Skin epidermis (tissue), 12 donors: Measurements from ENCODE around the gene DNAJC21.
A peak's percentile ranks its signal among the peaks of the same experiment; 100 is the strongest.

Experiments
- H3K27ac ChIP-seq, 21 experiments: fragments of 200-600 bp; sonication (generic) in 11 of 21; one replicate each; pipeline ENCODE4 v1.5.0; 2020; ENCODE audit warnings: mild to moderate bottlenecking in 3 of 21, inconsistent platforms in 2 of 21, moderate library complexity in 2 of 21
- H3K4me3 ChIP-seq, 7 experiments: fragments of 200-600 bp; sonication (generic) in 2 of 7; one replicate each; pipeline ENCODE4 v1.5.0; 2020; ENCODE audit warnings: inconsistent platforms in 2 of 7, mild to moderate bottlenecking in 2 of 7, moderate library complexity in 1 of 7

Gene DNAJC21

DNA sequence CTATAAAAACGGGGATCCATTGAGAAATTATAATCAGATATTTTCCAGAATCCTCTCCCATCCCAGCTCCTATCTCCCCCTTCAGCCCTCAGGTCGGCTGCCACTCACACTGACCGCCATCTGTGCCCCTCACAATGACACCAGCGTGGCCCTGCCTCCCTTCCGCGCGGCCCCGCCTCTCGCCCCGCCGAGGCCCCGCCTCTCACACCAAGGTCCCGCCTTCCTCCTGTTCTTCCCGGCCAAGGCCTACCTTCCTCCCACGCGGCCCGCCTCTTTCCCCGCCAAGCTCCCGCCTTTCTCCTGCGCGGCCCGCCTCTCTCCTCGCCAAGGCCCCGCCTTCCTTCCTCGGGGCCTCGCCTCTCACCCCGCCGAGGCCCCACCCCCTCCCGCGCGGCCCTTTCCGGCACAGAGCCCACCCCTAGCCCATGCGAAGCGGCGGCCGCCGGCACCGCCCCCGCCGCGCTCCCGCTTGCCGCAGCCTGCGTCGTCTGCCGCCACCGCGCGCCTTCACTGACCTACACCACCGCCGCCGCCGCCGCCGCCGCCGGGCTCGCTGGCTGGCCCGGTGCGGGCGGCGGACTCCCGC, at the start of gene DNAJC21:
Gene DNAJC21 (plus strand): TSS at position 426 of the 586 bp plus-strand sequence. CDS start 261 bp downstream, outside the sequence.
- Histone ChIP-seq H3K27ac (peak within 1 kb of the TSS; percentile 27 to 96 (median 90)), H3K4me3 (peak within 1 kb of the TSS; percentile 62 to 96 (median 82))

DNA sequence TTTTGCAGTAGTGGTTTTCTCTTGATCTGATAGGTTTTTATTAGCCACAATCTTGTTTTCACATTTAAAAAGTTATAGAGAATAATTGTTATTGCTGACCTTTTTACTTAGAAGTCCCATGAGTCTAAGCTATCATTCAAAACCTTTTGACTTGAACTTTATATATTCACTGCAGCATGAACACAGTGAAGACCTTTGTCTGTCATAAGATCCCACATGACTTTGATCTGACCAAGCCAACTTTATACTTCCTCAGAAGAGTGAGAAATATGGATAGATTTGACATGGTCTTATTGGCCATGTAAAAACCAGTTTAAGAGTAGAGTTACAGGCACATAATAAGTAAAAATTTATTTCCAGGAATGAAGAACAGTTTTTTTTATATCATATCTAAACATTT, 48.1 kb upstream of the DNAJC21 start:
- H3K4me3 ChIP-seq, result no peak overlapping the region

DNA sequence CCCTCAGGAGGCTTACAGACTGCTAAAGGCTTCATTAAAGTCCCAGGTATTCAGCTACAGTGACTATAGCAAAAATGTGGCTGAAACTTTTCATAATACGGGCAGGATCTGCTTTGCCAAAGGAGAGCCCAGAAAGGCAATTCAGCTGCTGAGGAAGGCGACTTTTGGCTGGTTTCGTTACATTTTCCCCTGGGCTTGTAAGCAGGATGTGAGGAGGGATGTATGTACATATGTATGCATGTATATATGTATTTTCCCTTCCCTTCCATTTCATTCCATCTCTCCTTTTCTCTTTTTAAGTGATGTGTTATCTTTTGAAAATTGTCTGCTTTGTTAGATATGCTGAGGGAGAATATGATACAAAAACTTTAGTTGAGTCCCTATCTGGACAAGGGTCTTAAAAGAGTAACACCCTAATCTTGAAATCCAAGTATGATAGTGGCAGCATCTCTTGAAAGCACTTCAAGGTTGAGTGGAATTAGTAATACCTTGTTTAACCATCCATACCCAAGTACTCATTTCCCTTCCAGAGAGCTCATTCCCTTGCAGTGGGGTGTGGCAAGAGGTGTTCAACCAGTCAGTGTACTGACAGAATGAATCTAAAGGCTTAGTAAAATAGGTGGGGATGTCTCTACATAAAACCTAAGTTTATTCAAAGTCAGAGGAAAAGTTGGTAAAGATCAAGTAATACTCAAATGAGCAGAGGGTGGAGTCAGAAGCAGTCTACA, 42.8 kb upstream of the DNAJC21 start:
- Histone ChIP-seq H3K4me3 (no peak overlapping the region), H3K27ac (no peak overlapping the region)

More for the DNA sequence above, 48.1 kb upstream of the DNAJC21 start:
- peak overlapping the region in 1 of 21 experiments; percentile 41 for H3K27ac ChIP-seq

DNA sequence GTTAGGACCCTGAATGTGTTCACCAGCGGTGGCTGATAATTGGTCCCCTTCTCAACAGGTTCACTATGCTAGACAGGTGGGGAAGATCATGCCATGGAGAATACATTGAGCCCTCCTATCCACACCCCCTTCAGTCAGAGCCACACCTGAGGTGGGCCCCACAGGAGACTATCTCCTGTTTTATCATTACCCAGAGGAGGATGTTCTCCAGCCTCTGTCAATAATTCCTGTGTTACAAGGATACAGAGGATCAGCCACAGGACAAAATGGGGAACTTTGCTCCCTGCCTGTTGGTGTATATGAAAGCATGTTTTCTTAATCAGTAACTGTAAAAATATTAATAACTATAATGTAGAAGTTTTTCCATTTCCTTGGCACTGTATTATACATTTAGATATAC, 40.0 kb upstream of the DNAJC21 start:
- Histone ChIP-seq H3K27ac (no peak overlapping the region), H3K4me3 (no peak overlapping the region)

DNA sequence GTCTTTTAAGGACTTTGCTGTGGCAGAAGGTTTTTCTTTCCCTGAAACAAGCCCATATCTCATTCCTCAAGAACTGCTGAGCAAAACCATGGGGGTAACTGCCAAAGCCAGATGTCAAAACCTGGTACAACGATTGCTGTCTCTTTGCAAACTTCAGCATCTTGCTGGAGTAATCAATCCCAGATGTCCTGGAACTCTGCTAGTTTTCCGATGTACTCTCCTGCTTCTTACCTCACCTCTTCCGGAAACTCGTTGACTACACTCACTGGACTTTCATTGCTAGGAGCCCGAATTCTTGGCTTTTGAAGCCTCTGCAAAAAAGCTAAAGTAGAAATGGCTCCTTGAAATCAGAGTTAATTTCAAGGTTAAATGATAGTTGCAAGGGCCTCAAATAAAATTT, 37.4 kb upstream of the DNAJC21 start:
- Histone ChIP-seq H3K4me3 (no peak overlapping the region), H3K27ac (no peak overlapping the region)

DNA sequence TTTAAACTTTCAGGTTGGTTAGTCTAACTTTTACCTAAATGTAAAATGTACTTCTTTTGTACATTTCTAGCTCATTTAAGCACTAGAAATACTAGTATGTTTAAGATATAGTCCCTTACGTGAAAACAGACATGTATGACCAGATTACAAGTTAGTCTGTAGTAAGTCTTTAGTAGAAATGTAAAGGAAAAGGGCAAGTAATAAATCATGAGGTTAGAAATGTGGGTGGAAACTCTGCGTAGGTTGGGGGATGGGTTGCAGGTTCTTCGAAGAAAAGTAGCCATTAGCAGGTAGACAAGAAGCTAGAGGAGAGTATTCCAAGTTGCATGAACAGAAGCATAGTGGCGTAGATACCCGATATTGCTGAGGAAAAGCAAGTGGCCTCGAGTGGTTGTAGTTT, 36.9 kb upstream of the DNAJC21 start:
- Histone ChIP-seq H3K4me3 (no peak overlapping the region), H3K27ac (no peak overlapping the region)

DNA sequence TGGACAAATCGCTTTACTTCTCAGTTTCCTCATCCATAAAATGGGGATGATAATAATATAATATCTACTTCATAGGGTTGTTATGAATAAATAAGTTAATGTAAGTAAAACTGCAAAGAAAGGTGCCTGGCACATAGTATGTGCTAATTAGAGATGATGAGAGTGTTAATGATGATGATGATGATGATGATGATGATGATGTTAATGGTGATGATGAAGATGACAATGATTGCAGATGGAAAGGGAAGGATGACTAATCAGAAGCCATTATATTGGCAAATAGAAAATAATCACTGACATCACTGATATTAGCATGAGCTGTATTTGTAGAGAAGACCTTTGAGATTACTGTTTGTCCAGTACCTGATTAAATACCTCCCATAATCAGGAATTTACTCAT, 34.6 kb upstream of the DNAJC21 start:
- H3K27ac ChIP-seq, result no peak overlapping the region
- H3K4me3 ChIP-seq, result no peak overlapping the region

DNA sequence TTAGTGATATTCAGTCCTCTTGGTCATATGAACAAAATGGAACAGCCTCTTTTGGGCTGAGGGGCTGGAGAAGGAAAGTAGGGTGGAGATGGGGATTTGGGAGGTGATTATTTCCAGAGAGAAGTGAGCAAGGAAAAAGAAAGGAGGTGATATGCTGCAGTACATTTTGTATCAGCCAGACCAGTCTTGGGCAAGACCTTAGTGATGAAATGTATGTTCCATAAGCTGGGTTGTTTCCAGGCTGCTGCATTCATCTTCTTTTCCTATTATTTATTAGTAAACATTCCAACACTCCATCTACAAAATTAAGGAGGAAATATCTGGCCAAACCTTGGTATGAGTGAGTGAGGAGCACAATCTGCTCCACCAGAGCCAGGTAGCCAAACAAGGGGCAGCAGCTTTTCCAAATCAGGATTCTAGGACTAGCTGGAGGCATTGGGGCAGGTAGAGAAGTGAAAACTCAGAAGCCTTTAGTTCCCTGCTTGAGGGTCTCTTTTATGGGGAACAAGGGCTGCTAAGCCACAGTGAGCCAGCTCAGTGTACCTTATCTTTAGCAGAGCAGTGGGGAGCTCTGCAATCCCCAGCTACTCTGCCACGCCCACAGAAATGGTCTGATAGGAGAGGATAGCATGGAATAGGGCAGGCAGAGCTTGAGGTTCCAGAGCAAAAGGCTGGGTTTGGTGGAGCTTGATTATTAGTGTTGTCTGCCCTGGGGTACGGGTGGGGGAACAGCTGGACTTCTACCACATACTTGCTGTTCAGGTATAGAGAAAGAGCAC, 33.5 kb upstream of the DNAJC21 start:
- Histone ChIP-seq H3K27ac (no peak overlapping the region), H3K4me3 (no peak overlapping the region)

DNA sequence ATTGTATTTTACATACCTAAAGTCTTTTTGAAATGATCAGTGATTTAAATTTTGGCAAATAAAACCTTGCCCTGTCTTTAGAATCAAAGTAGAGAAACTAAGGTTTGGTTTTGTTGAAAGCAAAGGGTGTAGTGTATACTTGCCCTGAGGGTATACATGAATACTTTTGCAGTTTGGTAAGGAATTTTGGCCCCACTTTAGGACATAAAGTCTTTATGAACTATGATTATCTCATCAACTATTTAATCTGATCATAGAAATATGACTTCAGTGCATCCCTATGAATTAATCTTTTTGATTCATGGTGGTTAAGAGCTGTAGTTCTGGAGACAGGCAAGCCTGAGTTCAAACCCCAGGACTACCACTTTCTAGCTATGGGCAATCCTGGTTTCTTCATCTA, 31.7 kb upstream of the DNAJC21 start:
- H3K4me3 ChIP-seq, result no peak overlapping the region

DNA sequence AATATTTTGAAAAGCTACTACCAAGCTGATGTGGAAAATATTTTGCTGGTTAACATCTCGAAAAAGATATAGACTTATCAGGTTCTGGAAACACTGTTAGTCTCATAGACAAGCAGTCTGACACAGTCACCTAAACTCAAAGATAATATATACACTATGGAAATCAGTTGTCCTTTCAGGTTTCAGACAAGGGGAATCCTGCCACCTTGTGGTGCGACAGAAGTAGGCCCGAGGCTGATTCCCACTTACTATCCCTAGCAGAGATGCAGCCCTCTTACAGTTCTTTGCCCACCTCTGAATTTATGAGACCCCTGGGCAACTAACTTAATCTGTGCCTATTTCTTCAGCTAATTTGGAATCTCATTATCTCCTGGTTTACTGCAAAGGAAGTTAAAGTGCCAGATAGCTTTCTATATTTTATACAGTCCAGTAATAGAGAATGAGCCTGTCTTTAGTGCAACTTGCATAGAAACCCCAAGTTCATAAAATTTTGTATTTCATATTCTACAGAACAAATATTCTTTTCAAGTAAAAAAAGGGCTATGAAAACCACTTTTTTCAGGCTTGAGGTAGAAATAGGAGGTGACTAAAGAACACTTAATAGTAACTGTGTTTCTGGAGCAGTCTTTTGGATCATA, 31.0 kb upstream of the DNAJC21 start:
- Histone ChIP-seq H3K27ac (no peak overlapping the region), H3K4me3 (no peak overlapping the region)

More for the DNA sequence above, 31.7 kb upstream of the DNAJC21 start:
- H3K27ac ChIP-seq, result no peak overlapping the region

DNA sequence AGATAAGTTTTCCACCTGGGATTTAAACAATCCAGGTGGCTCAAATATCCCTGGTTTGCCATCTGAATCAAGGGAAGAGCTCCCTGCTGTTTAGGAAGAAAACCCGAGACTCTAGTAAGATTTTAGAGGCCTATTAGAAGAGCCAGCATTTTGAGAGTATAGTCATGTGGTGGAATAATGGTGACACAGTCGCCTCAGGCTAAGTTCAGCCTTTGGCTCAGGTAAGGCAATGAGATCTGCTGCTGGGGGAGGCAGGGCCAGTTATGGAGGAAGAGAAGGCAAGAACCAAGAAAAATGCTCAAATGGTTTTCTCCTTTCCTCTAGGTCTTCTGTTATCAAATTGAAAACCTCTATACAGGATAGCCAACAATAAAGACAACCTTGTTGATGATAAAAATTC, 30.3 kb upstream of the DNAJC21 start:
- Histone ChIP-seq H3K4me3 (no peak overlapping the region), H3K27ac (no peak overlapping the region)

DNA sequence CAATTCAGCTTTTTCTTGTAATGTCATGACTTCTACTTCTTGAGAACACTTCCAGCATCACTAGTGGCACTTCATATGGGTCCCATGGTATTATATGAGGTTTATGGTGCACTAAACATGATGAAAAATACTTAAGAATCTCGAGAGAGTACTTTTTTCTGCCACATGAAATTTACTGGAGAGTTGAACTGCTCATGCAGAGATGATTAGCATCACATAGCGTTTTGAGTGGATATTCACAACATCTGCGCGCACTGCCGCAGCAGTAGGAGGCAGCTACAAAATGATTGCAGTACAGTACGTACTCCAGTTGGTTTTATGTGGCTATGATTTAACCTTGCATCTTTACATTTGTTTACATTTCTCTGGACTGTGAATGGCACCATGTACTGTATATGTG, 28.7 kb upstream of the DNAJC21 start:
- H3K4me3 ChIP-seq, result no peak overlapping the region
- no peak overlapping the region for H3K27ac ChIP-seq

DNA sequence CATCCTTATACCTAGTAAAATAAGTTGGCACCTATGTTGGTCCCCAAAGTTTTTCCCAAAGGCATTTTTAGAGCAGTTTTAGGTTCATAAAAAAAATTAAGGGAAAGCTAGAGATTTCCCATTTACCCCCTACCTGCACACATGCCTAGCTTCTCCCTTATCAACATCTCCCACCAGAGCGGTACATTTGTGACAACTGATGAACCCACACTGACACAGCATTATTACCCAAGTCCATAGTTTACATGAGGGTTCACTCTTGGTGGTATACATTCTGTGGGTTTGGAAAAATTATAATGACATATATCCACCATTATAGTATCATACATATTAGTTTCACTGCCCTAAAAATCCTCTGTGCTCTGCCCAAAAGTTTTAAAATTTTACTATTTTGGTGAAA, 26.1 kb upstream of the DNAJC21 start:
- H3K4me3 ChIP-seq, result no peak overlapping the region
- H3K27ac ChIP-seq, result no peak overlapping the region

DNA sequence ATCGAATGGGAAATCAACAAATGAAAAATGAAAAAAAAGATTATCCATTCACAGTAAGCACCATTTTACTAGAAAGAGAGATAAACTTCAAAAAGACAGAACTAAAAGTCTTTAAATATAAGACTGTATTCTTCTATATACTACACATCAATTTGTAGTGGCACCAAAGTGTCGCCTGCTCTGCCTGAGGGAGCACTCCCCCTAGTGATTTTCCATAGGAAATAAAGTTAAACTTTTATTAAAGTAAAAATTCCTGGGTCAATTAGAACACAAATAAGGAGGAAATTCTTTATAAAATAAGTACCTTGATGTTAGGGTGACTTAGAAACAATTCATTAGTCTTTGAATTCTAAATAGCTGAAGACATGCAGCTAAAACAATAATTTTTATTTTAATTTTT, 23.8 kb upstream of the DNAJC21 start:
- Histone ChIP-seq H3K4me3 (no peak overlapping the region), H3K27ac (no peak overlapping the region)

DNA sequence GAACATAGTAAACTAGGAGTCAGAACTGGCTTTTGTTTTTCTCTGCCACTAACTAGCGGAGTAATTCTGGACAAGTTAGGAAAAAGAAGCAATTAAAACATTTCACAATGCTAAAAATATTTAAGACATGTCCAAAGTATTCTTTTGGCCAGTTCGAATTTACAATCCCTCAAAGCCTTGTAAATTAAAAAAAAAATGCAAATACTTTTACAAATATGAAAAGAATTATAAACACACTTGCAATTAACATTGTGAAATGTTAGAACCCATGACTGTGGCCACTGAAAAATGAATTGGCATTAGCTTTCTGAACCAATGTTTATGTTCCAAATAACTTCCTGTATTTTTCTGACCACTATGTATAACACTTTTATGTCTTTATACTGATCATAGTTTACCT, 16.3 kb upstream of the DNAJC21 start:
- H3K4me3 ChIP-seq, result no peak overlapping the region
- no peak overlapping the region for H3K27ac ChIP-seq

DNA sequence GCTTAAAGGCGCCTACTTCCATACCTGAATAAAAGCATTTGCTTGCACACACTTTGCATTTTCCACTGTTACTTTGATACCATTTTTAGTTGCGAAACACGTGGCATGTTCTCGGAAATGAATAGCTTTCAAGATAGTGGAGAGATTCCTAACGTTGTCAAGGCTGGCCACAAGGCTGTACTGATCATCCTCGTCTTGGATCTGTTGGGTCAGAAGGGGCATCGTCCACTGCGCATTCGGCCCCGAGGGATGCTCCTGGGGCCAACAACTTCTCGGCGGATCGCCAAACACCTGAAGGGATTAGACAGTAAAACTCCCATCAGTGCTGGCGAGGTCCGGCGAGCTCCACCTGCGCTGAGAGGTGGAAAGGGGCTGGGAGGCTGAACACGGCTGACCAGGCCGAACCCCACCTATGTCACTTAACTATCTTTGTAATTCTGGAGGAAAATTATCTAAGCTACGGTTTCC, 14.7 kb upstream of the DNAJC21 start:
- Histone ChIP-seq H3K4me3 (peak overlapping the region; percentile 65 to 96 (median 78)), H3K27ac (peak overlapping the region in 20 of 21 experiments; percentile 67 to 95 (median 83))

DNA sequence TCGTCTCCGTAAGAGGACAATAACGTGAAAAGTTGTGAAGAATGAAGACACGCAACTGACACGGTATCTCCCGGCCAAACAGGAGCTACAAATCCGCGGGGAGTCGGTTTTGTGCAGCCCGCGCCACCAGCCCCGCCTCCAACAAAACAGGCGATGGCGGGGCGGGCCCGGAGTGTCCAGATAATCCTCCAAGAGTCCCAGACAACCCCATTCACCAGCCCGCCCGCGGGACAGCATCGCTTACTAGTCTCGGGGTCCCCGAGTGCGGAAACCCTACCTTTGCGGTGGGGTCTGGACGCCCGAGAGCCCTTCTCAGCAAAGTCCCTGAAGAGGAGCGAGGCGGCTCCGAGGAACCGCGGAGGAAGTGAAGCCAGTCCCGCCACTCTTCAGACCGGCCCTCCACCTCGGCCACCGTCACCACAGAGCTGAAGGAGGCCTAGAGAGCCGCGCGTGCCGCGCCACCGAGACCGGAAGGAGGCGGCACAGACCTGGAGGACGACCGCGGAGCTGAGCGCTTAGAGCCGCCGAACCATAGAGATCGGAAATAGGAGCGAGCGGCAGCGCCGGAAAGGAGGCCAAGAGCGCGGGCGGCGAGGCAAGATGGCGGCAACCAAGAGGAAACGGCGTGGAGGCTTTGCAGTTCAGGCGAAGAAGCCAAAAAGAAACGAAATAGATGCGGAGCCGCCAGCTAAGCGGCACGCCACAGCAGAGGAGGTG, 14.1 kb upstream of the DNAJC21 start, which contains the start of the genes BRIX1 and RAD1:
Gene BRIX1 (plus strand): TSS at position 573 of the 717 bp plus-strand sequence. CDS start 28 bp downstream, at position 601.
Gene RAD1 (minus strand): TSS at position 366 of the 717 bp plus-strand sequence. CDS start 612 bp downstream, outside the sequence.
- H3K4me3 ChIP-seq, result peak within 1 kb of the TSS; percentile 65 to 96 (median 78)
- peak within 1 kb of the TSS; percentile 67 to 95 (median 82) for H3K27ac ChIP-seq

DNA sequence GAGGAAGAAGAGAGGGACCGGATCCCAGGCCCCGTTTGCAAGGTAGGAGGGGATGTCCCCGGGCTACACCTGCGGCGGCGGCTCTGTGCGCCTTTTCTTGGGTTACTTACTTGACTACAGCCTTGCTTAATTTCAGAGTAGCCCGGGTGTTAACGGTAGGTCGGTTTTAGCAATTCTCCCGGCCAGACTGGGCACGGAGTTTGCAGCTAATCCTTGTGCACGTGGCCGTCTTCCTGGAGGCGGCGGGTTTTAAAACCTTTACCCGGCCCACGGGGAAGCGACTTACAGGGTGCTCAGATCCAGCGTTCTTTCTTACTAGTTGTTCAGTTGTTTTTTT, 13.5 kb upstream of the DNAJC21 start:
- Histone ChIP-seq H3K4me3 (peak overlapping the region; percentile 65 to 96 (median 78)), H3K27ac (peak overlapping the region; percentile 67 to 95 (median 82))

DNA sequence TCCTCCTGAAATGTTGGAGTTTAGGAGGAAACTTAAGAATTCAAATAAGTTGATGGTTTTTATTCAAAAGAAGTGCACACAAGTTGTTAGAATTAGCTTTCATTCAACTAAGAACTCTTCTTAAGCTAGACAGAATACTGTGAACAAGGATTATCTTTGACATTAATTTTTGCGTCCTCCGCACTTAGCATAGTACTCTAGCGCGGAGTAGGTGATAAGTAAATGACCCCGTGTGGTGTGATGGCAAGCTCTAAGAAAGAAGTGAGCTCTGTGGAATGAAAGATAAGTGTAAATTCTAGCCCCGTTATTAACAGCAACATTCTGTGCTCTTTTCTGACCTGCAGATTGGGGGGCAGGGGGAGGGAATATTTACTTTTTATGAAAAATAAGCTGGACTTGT, 12.8 kb upstream of the DNAJC21 start:
- Histone ChIP-seq H3K4me3 (peak overlapping the region; percentile 65 to 96 (median 78)), H3K27ac (peak overlapping the region in 5 of 21 experiments; percentile 28 to 93 (median 87))
